Pulmonary artery endothelial cell (primary cell): ENCODE measurements around the gene SLC5A1. TPM values are rescaled to one million over a fixed set of nuclear protein-coding genes. Genes with fewer than 3 reads are reported as not detected.

Experiments
- DNase-seq: peaks from one replicate; pipeline ENCODE4 v3.0.0-alpha.2; 2011; ENCODE audit warnings: low read depth, low spot score
- total RNA-seq: library from RNA; depleted of rRNA; stranded (reverse); fragments of >200 nt; gene quantifications from 2 replicates; pipeline ENCODE4 v1.2.3, GENCODE V29; 2014

SLC5A1 gene
- under 0.01 TPM in 1 of 2 replicates, not detected in the other for total RNA-seq

- DNase-seq, result no peak
Observed at GRCh38 chr22:32042924-32043323, at the start of gene SLC5A1. Gene SLC5A1 (plus strand): TSS chr22:32043261. CDS start chr22:32043282, 21 bp downstream.

DNA sequence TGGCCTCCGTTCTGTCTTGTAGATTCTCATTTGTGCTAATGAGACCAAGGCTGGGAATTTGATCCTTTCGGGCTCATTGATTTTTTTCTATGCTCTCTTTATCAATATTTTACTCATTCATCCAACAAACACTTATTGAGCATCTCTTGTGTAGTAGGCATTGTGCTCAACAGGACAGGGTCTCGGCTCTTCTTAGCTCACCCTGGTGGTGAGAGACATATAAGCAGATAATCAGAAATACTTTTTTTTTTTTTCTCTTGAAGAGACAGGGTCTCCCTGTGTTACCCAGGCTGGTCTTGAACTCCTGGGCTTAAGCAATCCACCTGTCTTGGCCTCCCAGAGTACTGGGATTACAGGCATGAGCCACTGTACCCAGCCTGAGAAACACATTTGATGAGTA lies 48.0 kb upstream of the SLC5A1 start:
- DNase-seq, result no peak

DNA sequence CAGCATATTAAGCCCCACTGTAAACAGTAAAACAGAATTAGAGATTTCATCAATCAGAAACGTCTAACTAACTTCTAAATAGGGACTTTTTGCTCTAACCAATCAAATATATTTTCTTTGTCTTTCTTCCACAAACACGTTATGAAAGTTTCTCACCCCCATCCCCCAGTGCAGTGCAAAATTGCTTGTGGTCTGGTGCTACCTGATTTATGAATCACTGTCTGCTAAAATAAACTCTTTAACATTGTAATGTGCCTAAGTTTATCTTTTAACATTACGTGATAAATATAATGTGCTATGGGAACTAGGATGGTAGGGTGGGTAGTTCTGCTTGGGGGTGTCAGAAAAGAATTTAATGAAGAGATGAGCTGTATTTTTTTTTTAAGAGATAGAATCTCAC lies 47.3 kb upstream of the SLC5A1 start:
- no peak for DNase-seq

DNA sequence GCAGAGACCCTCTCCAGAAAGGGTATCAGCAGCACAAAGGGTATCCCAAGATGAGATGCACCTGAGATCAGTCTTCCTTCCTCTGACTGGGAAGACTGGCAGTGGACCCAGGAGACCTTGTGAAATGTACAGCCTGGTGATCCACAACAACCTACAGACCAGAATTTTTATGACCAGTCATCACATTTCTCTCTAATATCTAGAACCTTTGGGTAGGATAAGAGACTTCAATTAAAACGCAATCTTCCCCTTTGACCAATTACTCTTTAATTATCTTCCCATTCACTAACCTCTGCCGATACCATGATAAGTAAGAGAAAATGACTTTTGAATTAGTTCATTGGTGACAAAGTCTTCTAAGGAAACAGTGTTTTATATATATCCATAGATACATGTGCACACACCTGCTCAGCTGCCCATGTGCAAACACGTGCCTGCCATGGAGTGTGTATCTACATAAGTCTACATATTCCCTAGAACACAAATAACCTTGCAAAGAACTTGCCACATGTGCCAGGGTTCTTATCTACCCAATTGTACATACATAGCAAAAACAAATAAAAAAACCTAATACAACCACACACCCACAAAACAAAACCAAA lies 44.2 kb upstream of the SLC5A1 start:
- DNase-seq, result no peak

GRCh38 chr22:32000181-32000580 lies 42.9 kb upstream of the SLC5A1 start:
- DNase-seq, result no peak

GRCh38 chr22:32005453-32005852 lies 37.6 kb upstream of the SLC5A1 start:
- DNase-seq, result no peak

- DNase-seq, result no peak
Observed at GRCh38 chr22:32013200-32013599, 29.9 kb upstream of the SLC5A1 start.

DNA sequence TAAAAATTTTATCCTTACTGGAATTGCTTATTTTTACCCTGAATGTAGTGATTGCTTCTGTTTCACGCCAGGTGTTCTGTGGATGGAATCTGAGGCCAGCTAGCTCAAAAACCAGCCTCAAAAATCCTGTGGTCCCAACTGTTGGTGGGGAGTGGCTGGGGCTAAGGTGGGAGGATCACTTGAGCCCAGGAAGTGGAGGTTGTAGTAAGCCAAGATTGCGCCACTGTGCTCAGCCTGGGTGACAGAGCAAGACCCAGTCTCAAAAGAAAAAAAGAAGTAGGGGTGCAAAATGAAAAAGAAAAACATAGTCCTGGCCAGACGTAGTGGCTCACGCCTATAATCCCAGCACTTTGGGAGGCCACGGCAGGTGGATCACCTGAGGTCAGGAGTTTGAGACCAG lies 27.0 kb upstream of the SLC5A1 start:
- DNase-seq, result no peak

GRCh38 chr22:32018056-32018455 lies 25.0 kb upstream of the SLC5A1 start:
- no peak for DNase-seq

GRCh38 chr22:32020117-32020516 lies 22.9 kb upstream of the SLC5A1 start:
- DNase-seq, result no peak

DNA sequence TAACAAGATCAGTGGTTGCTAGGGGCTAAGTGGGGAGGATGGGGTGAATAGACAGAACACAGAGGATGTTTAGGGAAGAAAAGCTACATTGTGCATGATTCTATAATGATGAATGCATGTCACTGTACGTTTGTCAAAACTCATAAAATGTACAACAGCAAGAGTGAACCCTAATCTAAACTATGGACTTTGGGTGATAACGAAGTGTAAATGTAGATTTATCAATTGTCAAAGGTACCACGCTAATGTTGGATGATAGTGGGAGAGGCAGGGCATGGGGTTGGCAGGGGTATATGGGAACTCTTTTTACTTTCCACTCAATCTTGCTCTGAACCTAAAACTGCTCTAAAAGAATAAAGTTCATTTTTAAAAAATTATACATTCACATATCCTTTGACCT lies 21.3 kb upstream of the SLC5A1 start:
- no peak for DNase-seq

DNA sequence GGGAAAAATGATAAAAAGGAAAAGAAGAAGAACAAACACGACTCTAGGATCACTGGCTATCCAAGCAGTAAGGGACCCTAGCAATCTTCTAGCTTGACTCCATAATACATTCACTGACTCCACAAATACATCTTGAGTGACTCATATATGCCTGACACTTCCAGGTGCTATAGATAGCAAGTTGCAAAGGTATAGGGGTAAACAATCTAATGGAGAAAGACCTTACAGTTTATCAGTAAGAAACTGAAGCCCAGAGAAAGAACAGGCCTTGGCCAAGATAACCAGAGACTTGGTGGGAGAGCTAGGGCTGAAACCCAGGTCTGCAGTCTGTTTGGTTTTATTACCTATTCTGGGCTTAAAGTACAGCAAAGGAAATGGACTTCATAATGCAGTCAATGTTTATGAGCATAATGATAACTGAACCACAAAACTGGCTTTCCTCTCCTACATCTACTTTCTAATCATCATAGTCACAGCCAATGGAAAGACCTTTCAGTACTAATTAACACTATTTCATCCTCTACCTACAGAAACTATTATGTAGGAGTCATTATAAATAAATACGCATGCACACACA lies 19.7 kb upstream of the SLC5A1 start:
- DNase-seq, result no peak

- DNase-seq, result no peak
Observed at GRCh38 chr22:32024796-32025195, 18.3 kb upstream of the SLC5A1 start.

GRCh38 chr22:32030518-32031247 lies 12.4 kb upstream of the SLC5A1 start:
- DNase-seq, result no peak

DNA sequence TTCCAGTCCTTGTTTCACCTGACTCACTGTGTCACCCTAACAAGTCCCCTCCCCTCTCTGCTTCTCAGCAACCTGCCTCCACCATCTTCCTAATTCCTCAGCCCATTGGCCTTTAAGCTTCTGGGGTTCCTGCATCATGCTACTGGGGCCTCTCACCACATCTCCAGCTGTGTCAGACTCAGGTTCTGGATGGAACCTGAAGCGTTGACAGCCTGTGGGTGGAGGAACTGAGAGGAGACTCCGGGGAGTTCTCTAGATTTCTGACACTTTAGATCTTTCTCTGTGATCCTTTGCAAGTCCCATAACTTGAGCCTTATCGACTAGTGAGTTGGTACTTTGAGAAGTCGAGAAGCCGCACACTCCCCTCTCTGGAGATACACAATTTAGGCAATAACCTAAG lies 11.6 kb upstream of the SLC5A1 start:
- no peak for DNase-seq

GRCh38 chr22:32034275-32034674 lies 8.8 kb upstream of the SLC5A1 start:
- DNase-seq, result no peak

DNA sequence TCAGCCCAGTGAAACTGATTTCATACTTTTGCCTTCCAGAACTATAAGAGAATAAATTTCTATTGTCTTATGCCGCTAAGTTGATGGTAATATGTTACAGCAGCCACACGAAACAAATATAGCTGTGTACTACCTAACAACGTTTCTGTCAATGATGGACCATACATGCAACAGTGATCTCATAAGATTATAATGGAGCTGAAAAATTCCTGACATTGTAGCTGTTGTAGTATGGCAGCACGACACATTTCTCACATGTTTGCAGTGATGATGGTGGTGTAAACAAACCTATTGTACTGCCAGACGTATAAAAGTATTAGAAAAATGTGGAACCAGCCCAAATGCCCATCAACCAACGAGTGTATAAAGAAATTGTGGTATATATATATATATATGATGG lies 5.8 kb upstream of the SLC5A1 start:
- DNase-seq, result no peak

DNA sequence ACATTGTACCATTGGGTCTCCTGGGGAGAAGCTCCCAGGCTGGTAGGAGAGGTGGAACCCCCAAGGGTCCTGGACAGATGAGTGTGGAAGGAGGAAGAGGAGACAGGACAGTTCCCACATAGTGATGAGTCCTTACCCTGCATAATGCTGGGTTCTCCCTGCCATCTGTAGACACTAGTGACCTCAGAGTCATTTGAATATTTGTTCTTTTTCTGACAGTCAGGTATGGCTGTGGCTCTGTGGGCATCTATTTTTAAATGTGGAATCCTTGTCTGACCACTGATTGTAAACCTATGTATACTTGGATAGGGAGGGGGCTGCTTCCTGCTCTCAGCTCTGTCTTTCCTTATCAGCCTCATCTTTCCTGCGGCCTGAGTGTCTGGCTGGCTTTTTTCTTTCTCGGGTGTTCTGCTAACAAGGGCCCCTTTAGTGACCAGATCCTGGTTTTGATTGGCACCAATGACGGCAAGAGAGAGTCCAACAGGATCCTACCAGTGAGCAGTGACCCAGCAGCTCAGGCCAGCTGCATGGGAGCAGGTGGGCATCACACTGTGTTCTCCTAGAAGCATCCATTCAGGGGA lies 2.6 kb upstream of the SLC5A1 start:
- DNase-seq, result no peak

DNA sequence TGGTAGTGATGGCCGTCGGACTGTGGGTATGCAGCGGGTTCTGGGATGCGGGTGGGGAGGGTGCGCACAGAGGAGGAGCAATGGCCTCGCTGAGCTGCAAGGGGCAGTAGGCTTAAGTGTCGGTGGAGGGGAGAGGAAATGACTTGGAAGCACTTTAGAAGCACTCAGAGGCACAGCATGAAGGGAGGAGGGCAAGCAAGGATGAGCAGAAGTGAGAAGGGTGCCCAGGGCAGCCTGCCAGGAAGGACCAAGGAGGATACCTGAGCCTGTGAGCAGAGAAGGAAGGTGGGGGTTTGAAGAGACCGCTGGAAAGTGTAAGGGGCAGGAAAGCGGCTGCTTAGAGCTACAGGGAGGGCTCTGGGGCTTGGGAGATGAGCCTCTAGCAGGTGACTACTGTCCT lies 330 bp downstream of the SLC5A1 start:
- no peak for DNase-seq

GRCh38 chr22:32044477-32044876 lies 1.4 kb downstream of the SLC5A1 start:
- no peak for DNase-seq

DNA sequence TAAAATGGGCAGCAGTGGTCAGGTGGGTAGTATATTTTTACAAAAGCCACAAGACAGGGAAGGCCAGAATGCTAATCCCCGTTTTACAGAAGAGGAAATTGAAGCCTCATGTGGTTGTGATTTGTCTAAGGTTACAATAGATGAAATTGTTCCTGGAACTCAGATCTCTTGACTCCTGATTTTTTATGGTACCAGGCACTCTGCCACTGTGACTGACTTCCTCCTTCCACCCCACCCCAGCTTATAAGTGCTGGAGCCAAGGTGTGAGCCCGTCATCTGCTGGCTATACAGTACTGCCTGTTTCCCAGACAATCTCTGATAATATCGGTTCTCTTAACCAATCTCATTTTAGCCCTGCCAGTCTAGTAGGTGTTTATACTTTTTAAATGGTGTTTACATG lies 1.9 kb downstream of the SLC5A1 start:
- no peak for DNase-seq

GRCh38 chr22:32048069-32048468 lies 5.0 kb downstream of the SLC5A1 start:
- DNase-seq, result no peak
